HG02588 (cell line): ENCODE results near the gene SYNM.

Experiments used
- ATAC-seq: cut with Tn5 transposase; IDR thresholded peaks from one replicate; pipeline ENCODE4 v1.9.1; 2021; ENCODE audit warnings: mild to moderate bottlenecking, moderate library complexity; ENCODE audit not compliant: unreplicated experiment

Gene SYNM

GRCh38 chr15:99163271-99164062 is 58.6 kb downstream of the SYNM start:
- no peak for ATAC-seq

- ATAC-seq, result no peak
Measured at GRCh38 chr15:99164119-99164518, 59.2 kb downstream of the SYNM start.

- no peak for ATAC-seq
Measured at GRCh38 chr15:99165020-99165790, 60.3 kb downstream of the SYNM start.

- ATAC-seq, result no peak
Measured at GRCh38 chr15:99165956-99166689, 61.2 kb downstream of the SYNM start.

GRCh38 chr15:99167201-99167600 is 62.3 kb downstream of the SYNM start:
- no peak for ATAC-seq

- ATAC-seq, result peak; percentile 56
Measured at GRCh38 chr15:99167640-99168039, 62.8 kb downstream of the SYNM start.

- ATAC-seq, result no peak
Measured at GRCh38 chr15:99168601-99169580, 64.0 kb downstream of the SYNM start.

GRCh38 chr15:99169769-99170311 is 65.0 kb downstream of the SYNM start:
- no peak for ATAC-seq

- no peak for ATAC-seq
Measured at GRCh38 chr15:99170476-99171065, 65.7 kb downstream of the SYNM start.

GRCh38 chr15:99172171-99172570 is 67.3 kb downstream of the SYNM start:
- ATAC-seq, result no peak

GRCh38 chr15:99172989-99173388 is 68.1 kb downstream of the SYNM start:
- ATAC-seq, result no peak

- ATAC-seq, result no peak
Measured at GRCh38 chr15:99174567-99175395, 69.9 kb downstream of the SYNM start.

- ATAC-seq, result no peak
Measured at GRCh38 chr15:99176757-99177156, 71.9 kb downstream of the SYNM start.

- no peak for ATAC-seq
Measured at GRCh38 chr15:99177679-99178078, 72.8 kb downstream of the SYNM start.

GRCh38 chr15:99180086-99180963 is 75.4 kb downstream of the SYNM start:
- no peak for ATAC-seq

- no peak for ATAC-seq
Measured at GRCh38 chr15:99180964-99181306, 76.1 kb downstream of the SYNM start.

GRCh38 chr15:99181545-99181971 is 76.7 kb downstream of the SYNM start:
- no peak for ATAC-seq

- ATAC-seq, result no peak
Measured at GRCh38 chr15:99182791-99183190, 77.9 kb downstream of the SYNM start.
